Sigmoid colon (tissue), 7 donors: ENCODE results near the gene INCA1. TPM values are rescaled to one million over a fixed set of nuclear protein-coding genes. Genes with fewer than 3 reads are reported as not detected.

Experiments
- DNase-seq: peaks from one replicate; pipeline ENCODE4 v3.0.0-alpha.2; 2019
- H3K27ac ChIP-seq, 4 donors: fragments of 200-600 bp; sonication (generic); one replicate each; pipeline ENCODE4 v1.5.1; 2016 to 2019; ENCODE audit warnings: mild to moderate bottlenecking in 1 of 4
- H3K27me3 ChIP-seq, 3 donors: fragments of 200-600 bp; sonication (generic); one replicate each; pipeline ENCODE4 v1.5.1; 2019; ENCODE audit warnings: mild to moderate bottlenecking in 1 of 3
- H3K36me3 ChIP-seq, 4 donors: fragments of 200-600 bp; sonication (generic); one replicate each; pipeline ENCODE4 v1.5.1; 2016 to 2019
- H3K4me1 ChIP-seq, 4 donors: fragments of 200-600 bp; sonication (generic); one replicate each; pipeline ENCODE4 v1.5.1; 2017 to 2019
- H3K4me3 ChIP-seq, 4 donors: fragments of 200-600 bp; sonication (generic); one replicate each; pipeline ENCODE4 v1.5.1; 2017 to 2019; ENCODE audit warnings: mild to moderate bottlenecking in 2 of 4, moderate library complexity in 1 of 4
- H3K9me3 ChIP-seq, 4 donors: fragments of 200-600 bp in 3 of 4; sonication (generic) in 3 of 4; one replicate each; pipeline versions ENCODE4 v1.5.1 to v1.6.1; 2013 to 2019
- CTCF ChIP-seq, 4 experiments: fragments of 450-650 bp in 3 of 4; fragments of 200-600 bp in 1 of 4; IDR thresholded peaks; one replicate each; pipeline ENCODE4 v1.5.1; 2016 to 2019; ENCODE audit warnings: antibody characterized with exemption in 4 of 4, mild to moderate bottlenecking in 3 of 4, moderate library complexity in 2 of 4
- EP300 ChIP-seq, 4 donors: sonication (generic); formaldehyde crosslinking; IDR thresholded peaks; one replicate each; pipeline ENCODE4 v1.6.1; 2017; ENCODE audit warnings: antibody characterized with exemption in 4 of 4
- POLR2A ChIP-seq, 2 donors: fragments of 450-650 bp; IDR thresholded peaks; one replicate each; pipeline ENCODE4 v1.6.1; 2016; ENCODE audit warnings: antibody characterized with exemption in 2 of 2, mild to moderate bottlenecking in 2 of 2, moderate library complexity in 2 of 2
- POLR2AphosphoS5 ChIP-seq, 4 donors: sonication (generic); formaldehyde crosslinking; IDR thresholded peaks; one replicate each; pipeline ENCODE4 v1.6.1; 2017; ENCODE audit warnings: antibody characterized with exemption in 4 of 4
- WGBS, 2 donors: extraction: QIAGEN DNeasy Blood & Tissue Kit; methylation state at CpG; one replicate each; pipeline ENCODE4 v1.1.7; 2013; 5-methylcytosine and 5-hydroxymethylcytosine counted together
- intact Hi-C: fragments of 100-400 bp; cut with DNase I; formaldehyde crosslinking; loops from one replicate; pipeline ENCODE4 v1.15.1; 2023
- polyA plus RNA-seq, 3 donors: library from polyadenylated mRNA; stranded (reverse); fragments of 200-250 nt; gene quantifications; one replicate each; pipeline ENCODE4 v1.2.3, GENCODE V29; 2013
- total RNA-seq, 4 donors: library from RNA; depleted of rRNA; stranded (reverse); fragments of >200 nt; gene quantifications; one replicate each; pipeline ENCODE4 v1.1.0, GENCODE V29; 2016
- donor health status: healthy with polysubstance abuse.
- donor health status: Bipolar disorder and iron deficiency.
- donor health status: healthy.

The INCA1 gene
- total and polyA plus RNA-seq, 7 donors = 0.36 to 3.6 (median 2.2) TPM

GRCh38 chr17:5042157-5043022 lies 45.1 kb upstream of the INCA1 start:
- Histone ChIP-seq H3K36me3 (no peaks in the 10 kb centered on the region), H3K27me3 (no peaks in the 10 kb centered on the region), H3K4me1 (no peaks in the 10 kb centered on the region), H3K27ac (no peak overlapping the region), H3K9me3 (no peaks in the 10 kb centered on the region), H3K4me3 (no peak overlapping the region)
- WGBS, 2 donors = 28 to 68% methylated on average over 15 of the region's 15 CpGs
- DNase-seq = no peak
- intact Hi-C loops = no loop called here
- no peak for TF ChIP-seq POLR2AphosphoS5 (IDR thresholded peaks at IDR 0.05)
- no peak for TF ChIP-seq EP300 (IDR thresholded peaks at IDR 0.05)
- no peak for TF ChIP-seq POLR2A (IDR thresholded peaks at IDR 0.05)
- TF ChIP-seq CTCF (IDR thresholded peaks at IDR 0.05) = no peak

- peak within 1 kb of the TSS in 2 of 4 donors; percentile 12 to 24 for H3K4me3 ChIP-seq
- no peak for TF ChIP-seq CTCF (IDR thresholded peaks at IDR 0.05)
- no peak for TF ChIP-seq POLR2A (IDR thresholded peaks at IDR 0.05)
- no peak for TF ChIP-seq POLR2AphosphoS5 (IDR thresholded peaks at IDR 0.05)
- TF ChIP-seq EP300 (IDR thresholded peaks at IDR 0.05) = no peak
- peaks cover 0 to 16% (median 8%) of the 10 kb centered on the region in 4 donors for H3K4me1 ChIP-seq
- DNase-seq = no peak
- intact Hi-C loops = no loop called here
- 3 to 11% methylated on average over 24 of the region's 24 CpGs for WGBS, 2 donors
- H3K27me3 ChIP-seq = peaks cover 4 to 22% (median 6%) of the 10 kb centered on the region in 3 donors
- H3K9me3 ChIP-seq = no peaks in the 10 kb centered on the region
- H3K27ac ChIP-seq = no peak within 1 kb of the TSS
- no peaks in the 10 kb centered on the region for H3K36me3 ChIP-seq
Observed at GRCh38 chr17:5035315-5035714, 38.0 kb upstream of the INCA1 start, which contains the start of gene SLC52A1. Gene SLC52A1 (minus strand): TSS chr17:5035426. CDS start chr17:5034606, 820 bp downstream.

- no peak for TF ChIP-seq CTCF (IDR thresholded peaks at IDR 0.05)
- TF ChIP-seq POLR2AphosphoS5 (IDR thresholded peaks at IDR 0.05) = no peak
- TF ChIP-seq EP300 (IDR thresholded peaks at IDR 0.05) = no peak
- no peak for TF ChIP-seq POLR2A (IDR thresholded peaks at IDR 0.05)
- Histone ChIP-seq H3K36me3 (no peaks in the 10 kb centered on the region), H3K27me3 (peaks cover 4 to 22% (median 6%) of the 10 kb centered on the region in 3 donors), H3K4me3 (no peak overlapping the region), H3K4me1 (peaks cover 0 to 16% (median 8%) of the 10 kb centered on the region in 4 donors), H3K27ac (no peak overlapping the region), H3K9me3 (no peaks in the 10 kb centered on the region)
- no peak for DNase-seq
- intact Hi-C loops = no loop called here
- 85 to 93% methylated on average over 14 of the region's 14 CpGs for WGBS, 2 donors
Observed at GRCh38 chr17:5034651-5035050, 37.3 kb upstream of the INCA1 start.

GRCh38 chr17:5034063-5034462 lies 36.7 kb upstream of the INCA1 start:
- Histone ChIP-seq H3K27me3 (peaks cover 4 to 22% (median 6%) of the 10 kb centered on the region in 3 donors), H3K27ac (no peak overlapping the region), H3K4me3 (no peak overlapping the region), H3K36me3 (no peaks in the 10 kb centered on the region), H3K4me1 (peaks cover 0 to 16% (median 8%) of the 10 kb centered on the region in 4 donors), H3K9me3 (no peaks in the 10 kb centered on the region)
- TF ChIP-seq CTCF (IDR thresholded peaks at IDR 0.05) = no peak
- no peak for TF ChIP-seq POLR2A (IDR thresholded peaks at IDR 0.05)
- TF ChIP-seq EP300 (IDR thresholded peaks at IDR 0.05) = no peak
- TF ChIP-seq POLR2AphosphoS5 (IDR thresholded peaks at IDR 0.05) = no peak
- intact Hi-C loops = no loop called here
- WGBS, 2 donors = 91 to 96% methylated on average over 5 of the region's 5 CpGs
- no peak for DNase-seq
